Endometrial microvascular endothelial cells (primary cell): Measurements from ENCODE around the gene UGT1A10. TPM values are rescaled to one million over a fixed set of nuclear protein-coding genes. Genes with fewer than 3 reads are reported as not detected.
"Not testable (repeated sequence)": the region's sequence is repeated elsewhere in the genome, so short reads cannot be mapped to it uniquely, and the experiment has no call there.

Experiments used
- in situ Hi-C: cut with HindIII; loops from 2 replicates; pipeline ENCODE4 v1.10.0; 2017; ENCODE audit warnings: low sequenced_read_pairs, low pct_unique_long_range_greater_than_20kb; ENCODE audit errors: inconsistent ontology term
- total RNA-seq: library from RNA; depleted of rRNA; stranded (reverse); fragments of >200 nt; gene quantifications from one replicate; pipeline ENCODE4 v1.2.3, GENCODE V29; 2015; ENCODE audit errors: inconsistent ontology term

Gene UGT1A10
- total RNA-seq, 1 donor from 2014 or later, result not detected

DNA sequence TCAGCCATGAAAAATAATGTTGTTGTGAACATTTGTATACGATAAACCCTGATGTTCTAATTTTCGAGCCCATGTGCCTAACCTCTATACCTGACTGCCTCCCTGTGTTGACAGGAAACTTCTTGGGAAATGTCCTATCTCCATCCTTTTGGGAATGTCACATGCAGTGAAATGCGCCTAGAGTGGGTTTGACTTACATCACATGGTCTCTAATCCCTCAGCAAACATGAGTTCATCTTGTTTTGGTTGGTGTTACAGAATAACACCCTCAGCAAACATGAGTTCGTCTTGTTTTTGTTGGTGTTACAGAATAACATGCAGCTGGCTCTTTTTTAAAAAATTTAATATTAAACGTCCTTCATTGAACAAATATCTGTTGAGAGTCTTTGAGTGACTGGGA is 52.1 kb downstream of the UGT1A10 start:
- in situ Hi-C loops, result no loop called here

DNA sequence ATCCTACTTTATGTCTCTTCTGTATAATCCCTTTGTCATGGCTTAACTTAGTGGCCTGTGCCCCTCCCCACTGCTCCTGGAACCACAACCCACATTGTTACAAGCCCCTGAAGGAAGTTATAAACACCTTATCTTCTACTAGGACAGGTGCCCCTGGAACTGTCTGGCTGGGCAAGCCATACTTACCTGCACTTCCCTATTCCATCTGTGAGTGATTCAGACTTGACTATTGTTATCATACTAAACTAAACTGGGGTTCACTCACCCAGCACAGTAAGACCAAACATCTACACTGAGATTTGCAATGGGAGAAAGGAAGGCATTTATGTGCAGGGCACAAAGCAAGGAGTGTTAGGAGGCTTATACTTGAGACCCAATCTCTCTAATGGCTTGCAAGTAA is 52.8 kb downstream of the UGT1A10 start:
- in situ Hi-C loops, result no loop called here

DNA sequence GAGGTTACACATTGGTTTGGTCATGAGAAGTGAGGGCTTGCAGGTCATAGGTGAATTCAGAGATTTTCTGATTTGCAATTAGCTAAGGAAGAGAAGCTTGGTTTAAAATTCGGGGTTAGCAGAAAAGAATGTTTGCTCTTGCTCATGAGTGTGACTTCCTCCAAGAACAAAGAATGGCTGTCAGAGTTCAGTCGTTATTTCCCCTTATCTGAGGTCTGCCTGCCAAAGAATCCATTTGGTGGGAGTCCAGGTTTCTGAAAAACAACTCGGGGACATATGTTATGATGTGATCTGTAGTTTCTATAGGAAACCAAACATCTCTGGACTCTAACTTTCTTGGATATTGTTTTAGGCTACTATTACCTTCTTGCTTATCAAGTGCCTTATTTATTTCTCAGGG is 53.3 kb downstream of the UGT1A10 start:
- in situ Hi-C loops, result no loop called here

DNA sequence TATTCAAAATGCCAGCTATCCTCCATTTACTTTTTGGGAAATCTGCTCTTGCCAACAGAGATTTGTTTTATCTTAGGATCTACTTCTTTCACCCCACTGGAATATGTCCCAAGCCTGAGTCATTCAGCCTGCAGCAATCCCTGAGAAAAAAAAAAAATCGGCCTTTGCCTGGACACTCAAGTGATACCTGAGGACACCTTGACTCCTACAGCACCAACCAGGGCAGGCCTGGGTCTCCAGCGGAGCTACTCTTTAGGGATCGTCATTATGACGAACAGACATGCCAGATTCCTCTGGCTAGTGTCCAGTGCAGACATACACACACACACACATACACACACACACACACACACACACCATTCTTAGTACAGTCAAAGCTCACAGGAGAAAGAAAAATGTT is 54.2 kb downstream of the UGT1A10 start:
- in situ Hi-C loops, result no loop called here

DNA sequence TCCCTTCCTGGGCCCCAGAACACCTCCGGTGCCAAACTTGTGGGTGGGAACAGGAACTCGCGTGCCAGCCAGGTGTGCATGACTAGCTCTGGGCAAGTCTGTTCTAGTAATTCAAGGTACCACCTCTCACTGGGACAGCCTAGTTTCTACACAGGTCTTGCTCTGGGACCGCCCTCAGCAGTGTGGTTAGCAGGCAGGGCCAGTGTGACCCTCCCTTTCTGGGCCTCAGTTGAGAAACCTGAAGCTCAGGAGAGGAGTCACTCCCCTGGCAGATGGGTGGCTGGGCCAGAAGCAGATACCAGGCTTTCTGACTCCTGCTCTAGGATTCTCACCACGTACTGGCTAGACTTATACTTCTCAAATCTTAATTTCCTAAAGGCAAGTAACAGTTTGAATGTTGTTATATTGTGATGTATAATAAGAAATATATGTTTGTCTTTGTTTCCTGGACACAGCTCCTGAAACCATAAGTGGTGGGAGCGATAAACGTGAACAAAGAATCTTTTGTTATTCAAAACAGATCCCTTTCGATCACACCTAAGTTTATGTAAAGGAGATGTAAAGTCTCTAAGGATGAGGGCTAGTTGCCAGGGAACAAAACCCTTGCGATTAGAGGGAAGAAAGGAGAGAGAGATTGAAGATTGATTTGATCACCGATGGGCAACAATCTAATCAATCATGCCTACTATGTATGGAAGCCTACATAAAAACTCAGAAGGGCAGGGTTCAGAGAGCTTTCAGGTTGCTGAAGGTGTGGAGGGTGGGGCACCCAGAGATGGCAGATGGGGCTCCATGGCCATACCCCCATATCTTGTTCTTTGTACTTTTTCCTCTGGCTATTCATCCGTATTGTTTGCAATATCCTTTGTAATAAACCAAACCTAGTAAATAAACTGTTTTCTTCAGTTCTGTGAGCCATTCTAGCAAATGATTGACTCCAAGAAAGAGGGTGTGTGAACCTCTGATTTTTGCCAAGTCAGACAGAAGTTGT is 55.5 kb downstream of the UGT1A10 start:
- in situ Hi-C loops, result no loop called here

DNA sequence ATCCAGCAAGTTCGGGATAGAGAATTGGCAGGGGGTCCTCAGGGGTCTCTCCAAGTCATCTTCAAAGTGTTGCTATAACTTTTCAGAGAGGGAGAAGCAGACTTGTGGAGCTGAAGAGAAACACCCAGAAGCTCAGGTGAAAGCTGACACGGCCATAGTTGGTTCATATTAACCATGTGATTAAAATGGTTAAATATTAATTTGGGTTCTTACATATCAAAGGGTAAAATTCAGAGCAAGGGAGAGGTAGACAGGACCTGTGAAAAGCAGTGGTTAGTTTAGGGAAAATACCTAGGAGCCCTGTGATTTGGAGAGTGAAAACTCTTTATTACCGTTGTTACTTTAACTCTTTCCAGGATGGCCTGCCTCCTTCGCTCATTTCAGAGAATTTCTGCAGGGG is 56.4 kb downstream of the UGT1A10 start, which contains the start of gene UGT1A6:
Gene UGT1A6, plus strand, starts transcription at position 243 of the 400 bp plus-strand sequence. Its CDS starts 115 bp downstream, at position 358.
- in situ Hi-C loops, result no loop called here

DNA sequence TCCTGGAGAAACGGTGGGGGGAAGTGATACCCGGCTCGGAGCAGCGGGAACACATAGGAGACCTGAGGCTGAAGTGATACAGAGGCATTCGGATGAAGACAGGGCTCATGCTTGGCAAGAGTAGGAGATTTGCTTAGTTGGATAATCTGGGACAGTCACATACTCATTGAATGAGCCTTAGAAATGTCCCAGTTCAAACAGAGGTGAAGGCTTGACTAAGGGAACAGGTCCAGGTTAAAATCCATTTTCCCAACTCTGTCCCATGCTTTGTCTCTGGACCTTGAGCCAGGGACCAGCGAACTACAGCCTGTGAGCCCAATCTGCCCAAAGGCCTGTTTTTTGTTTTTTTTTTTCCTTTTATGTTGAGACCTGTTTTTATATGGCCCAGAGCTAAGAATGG is 57.7 kb downstream of the UGT1A10 start:
- in situ Hi-C loops, result no loop called here

DNA sequence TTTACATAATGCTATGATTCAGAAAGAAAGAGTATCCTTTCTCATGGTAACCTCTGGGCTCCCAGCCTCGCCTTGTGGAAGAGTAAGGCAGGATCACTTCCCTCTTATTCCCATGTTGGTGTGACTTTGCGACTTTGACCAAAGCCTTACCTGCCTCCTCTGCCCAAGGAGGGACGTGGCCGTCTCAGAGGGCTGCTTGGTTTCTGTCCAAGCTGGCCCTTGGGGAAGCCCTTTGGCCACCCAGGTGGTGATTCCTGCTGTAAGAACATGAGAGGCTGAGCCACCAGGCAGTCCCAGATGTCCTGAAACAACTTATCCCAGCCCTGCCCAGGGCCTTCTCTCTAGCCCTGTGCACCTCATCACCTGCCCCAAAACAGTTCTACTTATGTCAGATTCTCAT is 62.5 kb downstream of the UGT1A10 start:
- in situ Hi-C loops, result no loop called here

DNA sequence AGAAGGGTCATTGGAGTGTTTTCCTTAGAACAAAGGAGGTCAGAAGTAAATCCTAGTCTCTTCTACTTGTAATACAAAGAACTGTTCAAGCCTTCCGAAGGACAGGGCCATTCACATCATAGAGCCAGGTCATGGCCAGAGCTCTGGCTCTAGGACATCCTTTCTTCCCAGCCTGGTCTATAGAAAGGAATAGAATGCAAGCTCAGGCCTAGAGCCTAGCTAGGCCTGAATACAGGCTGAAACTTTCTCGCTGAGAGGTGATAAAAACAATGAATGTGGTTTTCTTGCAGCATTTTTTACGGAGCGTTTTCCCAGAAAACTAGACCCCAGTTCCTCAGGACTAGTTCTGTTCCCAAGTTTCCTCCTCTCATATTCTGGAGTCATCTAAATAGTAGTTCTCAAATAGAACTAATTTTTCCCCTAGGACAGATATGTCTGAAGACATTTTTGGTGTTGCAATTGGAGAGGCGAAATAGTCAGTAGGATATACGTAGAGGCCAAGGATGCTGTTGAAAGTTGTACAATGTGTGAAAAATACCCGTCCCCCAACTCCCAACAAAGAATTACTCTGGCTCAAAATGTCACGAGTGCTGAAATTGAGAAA is 63.3 kb downstream of the UGT1A10 start:
- in situ Hi-C loops, result no loop called here

DNA sequence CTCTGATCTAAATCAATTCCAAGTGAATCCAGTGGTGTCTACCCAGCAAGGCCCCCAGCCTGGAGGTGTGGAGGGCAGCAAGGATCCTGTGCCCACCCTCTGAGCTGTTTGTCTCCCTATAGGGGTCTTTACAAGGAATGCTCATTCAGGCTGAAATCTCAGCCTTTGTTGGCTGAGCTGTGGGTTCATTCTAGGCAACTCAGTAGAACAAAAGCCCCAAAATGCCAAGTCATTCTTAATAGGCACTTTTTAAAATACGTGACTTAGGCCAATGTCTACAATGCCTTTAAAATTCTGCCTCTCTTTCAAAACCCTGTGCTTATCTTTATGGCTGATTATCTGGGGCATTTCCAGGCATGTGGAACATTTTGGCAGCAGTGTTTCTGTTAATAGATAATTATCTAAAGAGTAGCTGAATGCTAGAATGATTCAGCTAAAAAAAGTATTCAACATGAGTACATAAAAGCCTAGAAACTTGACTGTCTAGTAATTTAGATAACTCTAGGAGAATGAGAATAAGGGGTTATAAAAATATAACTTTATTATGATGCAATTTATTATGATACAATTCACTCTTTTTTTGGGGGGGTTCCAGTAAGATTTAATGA is 63.9 kb downstream of the UGT1A10 start:
- in situ Hi-C loops, result no loop called here

DNA sequence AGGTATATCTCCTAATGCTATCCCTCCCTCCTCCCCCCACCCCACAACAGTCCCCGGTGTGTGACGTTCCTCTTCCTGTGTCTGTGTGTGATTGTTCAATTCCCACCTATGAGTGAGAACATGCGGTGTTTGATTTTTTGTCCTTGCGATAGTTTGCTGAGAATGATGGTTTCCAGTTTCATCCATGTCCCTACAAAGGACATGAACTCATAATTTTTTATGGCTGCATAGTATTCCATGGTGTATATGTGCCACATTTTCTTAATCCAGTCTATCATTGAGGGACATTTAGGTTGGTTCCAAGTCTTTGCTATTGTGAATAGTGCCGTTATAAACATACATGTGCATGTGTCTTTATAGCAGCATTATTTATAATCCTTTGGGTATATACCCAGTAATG is 64.6 kb downstream of the UGT1A10 start:
- in situ Hi-C loops, result not testable (repeated sequence)

DNA sequence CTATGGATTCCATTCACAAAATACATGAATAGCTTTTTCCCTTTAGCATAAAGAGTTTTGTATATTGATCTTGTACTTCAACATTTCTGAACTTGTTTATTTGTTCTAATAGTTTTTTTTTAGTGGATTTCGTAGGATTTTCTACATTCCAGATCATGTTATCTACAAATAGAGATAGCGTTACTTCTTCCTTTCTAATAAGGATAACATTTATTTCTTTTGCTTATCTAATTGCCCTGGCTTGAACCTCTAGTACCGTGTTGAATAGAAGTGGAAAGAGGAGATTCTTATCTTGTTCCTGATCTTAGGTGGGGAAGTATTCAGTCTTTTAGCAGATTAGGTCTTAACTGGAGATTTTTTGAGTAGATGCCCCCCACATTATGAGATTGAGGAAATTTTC is 66.0 kb downstream of the UGT1A10 start:
- in situ Hi-C loops, result no loop called here

DNA sequence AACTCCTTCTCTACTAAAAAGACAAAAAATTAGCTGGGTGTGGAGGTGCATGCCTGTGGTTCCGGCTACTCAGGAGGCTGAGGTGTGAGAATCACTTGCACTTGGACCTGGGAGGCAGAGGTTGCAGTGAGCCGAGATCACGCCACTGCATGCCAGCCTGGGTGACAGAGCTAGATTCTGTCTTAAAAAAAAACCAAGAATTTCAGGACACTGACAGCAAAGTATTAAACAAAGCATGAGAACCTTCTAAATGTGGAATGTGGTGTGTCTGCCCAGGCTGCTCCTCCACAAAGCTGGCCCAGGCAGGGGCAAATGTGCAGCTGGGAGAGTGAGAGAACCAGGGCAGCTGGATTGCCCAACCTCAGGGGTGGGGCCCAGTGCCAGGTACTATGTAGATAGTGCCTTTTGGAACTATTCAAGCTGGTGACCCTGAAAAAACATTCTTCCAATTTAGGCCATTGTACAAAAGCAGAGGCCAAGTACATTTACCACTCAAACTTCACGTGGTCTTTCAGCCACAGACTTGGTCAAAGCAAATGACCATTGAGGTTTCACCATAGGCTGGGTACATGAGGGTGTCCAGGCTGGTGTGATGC is 69.8 kb downstream of the UGT1A10 start:
- in situ Hi-C loops, result no loop called here

DNA sequence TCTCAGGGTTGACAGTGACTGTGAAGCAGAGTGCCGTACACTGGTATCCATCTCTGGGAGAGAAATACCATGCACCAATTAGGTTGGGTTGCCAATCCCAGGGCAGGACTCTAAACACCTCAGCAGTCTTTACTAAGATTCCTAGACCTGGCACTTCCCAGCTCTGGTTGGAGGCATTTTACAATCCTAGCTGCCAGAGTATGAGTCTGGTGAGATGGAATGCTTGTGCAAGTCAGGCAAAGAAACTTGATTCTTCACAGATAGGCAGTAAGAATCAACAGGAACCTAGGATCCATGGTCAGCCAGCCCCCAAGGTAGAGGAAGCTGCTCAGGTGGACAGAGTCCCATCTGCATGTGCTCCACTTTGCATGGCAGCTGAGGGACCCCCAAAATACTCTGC is 70.5 kb downstream of the UGT1A10 start:
- in situ Hi-C loops, result no loop called here

DNA sequence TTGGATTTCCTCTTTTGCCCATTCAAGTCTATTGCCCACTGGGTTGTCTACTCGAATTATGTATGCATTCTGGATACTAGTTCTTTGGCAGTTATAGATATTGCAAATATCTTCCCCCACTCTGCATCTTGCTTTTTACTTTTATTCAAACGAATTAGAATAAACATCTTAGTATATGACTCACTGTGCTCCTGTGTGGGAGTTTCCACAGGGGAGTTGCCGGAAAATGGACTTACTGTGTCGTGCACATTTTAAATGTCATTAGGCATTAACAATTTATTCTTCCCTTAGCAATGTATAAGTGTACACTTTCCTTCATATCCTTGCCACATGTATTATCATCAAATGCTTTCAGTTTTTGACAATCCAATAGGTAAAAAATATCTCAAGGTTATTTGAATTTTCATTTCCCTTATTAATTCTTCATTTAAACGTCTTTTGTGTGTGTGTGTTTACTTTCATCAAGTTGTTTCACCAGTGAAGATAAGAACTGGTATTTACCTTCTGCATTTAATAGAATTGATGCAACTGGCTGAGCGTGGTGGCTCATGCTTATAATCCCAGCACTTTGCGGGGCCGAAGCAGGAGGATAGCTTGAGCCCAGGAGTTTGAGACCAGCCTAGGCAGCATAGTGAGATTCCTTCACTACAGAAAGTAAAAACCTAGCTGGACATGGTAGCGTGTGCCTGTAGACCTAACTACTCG is 71.8 kb downstream of the UGT1A10 start:
- in situ Hi-C loops, result no loop called here

DNA sequence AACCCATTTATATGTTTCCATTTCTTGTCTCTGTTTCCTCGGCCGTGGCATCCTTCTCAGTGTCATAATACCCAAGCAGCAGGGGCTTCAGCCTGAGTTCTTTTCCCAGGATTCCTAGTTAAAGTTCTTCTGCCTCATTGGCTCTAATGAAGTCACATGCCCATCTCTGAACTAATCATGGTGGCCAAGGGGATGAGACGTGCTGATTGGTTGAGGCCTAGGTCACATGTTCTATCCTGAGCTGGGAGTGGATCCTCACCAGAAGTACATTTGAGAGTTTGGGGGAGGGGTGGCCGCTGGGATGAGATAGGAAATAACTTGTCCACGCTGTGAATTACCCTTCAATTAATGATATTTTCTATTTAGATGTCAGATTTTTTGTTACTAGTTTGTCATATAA is 72.7 kb downstream of the UGT1A10 start:
- in situ Hi-C loops, result no loop called here

DNA sequence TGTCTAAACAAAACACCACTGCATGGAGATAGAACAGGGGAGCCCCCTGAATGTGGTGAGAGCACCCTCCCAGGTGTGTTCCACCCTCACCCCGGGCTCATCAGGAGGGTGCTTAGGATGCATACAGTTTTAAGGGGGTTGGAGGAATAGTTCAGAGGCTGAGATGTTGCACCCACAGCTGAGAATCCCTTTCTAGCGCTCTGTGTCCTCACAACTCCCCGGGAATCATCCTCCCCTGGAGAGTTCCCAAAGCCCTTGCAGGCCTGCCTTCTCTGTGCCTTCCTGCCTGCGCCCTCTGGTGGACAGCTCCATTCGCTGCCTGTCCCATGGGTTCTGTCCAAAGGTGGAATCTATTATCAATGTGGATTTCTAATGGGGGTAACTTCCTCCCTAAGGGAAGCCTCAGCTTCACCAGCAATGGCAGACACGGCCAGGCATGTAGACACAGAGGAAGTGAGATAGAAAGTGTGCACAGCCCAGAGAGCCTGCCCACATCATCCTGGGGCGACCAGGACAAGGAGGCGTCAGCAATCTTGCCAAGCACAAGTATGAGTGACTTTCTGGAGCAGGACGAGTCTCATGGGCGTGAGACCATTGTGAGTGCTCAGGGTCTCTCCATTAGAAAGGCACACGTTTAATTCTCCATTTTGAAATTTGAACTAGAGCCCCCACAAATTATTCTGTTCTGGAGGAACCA is 75.2 kb downstream of the UGT1A10 start:
- in situ Hi-C loops, result no loop called here

DNA sequence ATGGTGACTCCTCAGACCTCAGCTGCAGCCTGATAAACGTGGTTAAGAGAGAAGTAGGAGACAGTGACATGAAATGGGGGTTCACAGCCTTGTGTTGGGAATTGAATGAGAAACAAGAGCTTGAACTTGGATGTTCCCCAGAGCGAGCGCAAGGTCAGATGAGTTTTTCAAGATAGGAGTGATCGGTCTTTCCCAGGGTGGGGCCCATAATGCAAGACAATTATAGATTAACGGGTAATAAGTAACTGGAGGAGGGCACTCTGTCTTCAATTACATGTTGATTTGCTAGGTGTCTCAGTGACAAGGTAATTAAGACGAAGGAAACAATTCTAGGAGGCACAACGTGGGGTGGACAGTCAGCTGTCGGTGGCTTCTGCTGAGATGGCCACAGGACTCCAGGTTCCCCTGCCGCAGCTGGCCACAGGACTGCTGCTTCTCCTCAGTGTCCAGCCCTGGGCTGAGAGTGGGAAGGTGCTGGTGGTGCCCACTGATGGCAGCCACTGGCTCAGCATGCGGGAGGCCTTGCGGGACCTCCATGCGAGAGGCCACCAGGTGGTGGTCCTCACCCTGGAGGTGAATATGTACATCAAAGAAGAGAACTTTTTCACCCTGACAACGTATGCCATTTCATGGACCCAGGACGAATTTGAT is 76.5 kb downstream of the UGT1A10 start, which contains the start of gene UGT1A5:
Gene UGT1A5, plus strand, starts transcription at position 297 of the 651 bp plus-strand sequence. Its CDS starts 85 bp downstream, at position 382.
- in situ Hi-C loops, result no loop called here
